HG03520 (cell line): Measurements from ENCODE around the gene ADAMTSL3.
"Not testable (repeated sequence)": the region's sequence is repeated elsewhere in the genome, so short reads cannot be mapped to it uniquely, and the experiment has no call there.

Experiments used
- ATAC-seq: cut with Tn5 transposase; IDR thresholded peaks from one replicate; pipeline ENCODE4 v1.9.1; 2021; ENCODE audit warnings: mild to moderate bottlenecking, moderate library complexity; ENCODE audit not compliant: unreplicated experiment

Gene ADAMTSL3

GRCh38 chr15:83739629-83740028 is 85.7 kb downstream of the ADAMTSL3 start:
- no peak for ATAC-seq

GRCh38 chr15:83745771-83746170 is 91.8 kb downstream of the ADAMTSL3 start:
- no peak for ATAC-seq

- no peak for ATAC-seq
Measured at GRCh38 chr15:83746231-83746630, 92.3 kb downstream of the ADAMTSL3 start.

- no peak for ATAC-seq
Measured at GRCh38 chr15:83747050-83747717, 93.3 kb downstream of the ADAMTSL3 start.

GRCh38 chr15:83747718-83748110 is 93.8 kb downstream of the ADAMTSL3 start:
- no peak for ATAC-seq

GRCh38 chr15:83753872-83754493 is 100.1 kb downstream of the ADAMTSL3 start:
- ATAC-seq: no peak

- ATAC-seq: not testable (repeated sequence)
Measured at GRCh38 chr15:83757291-83757690, 103.4 kb downstream of the ADAMTSL3 start.

GRCh38 chr15:83762367-83762766 is 108.4 kb downstream of the ADAMTSL3 start:
- ATAC-seq: no peak

GRCh38 chr15:83764201-83764838 is 110.4 kb downstream of the ADAMTSL3 start:
- ATAC-seq: no peak

GRCh38 chr15:83766339-83766738 is 112.4 kb downstream of the ADAMTSL3 start:
- no peak for ATAC-seq

GRCh38 chr15:83767741-83768140 is 113.8 kb downstream of the ADAMTSL3 start:
- no peak for ATAC-seq

GRCh38 chr15:83769411-83769999 is 115.6 kb downstream of the ADAMTSL3 start:
- ATAC-seq: no peak

GRCh38 chr15:83775738-83776137 is 121.8 kb downstream of the ADAMTSL3 start:
- ATAC-seq: no peak

- ATAC-seq: no peak
Measured at GRCh38 chr15:83776986-83777385, 123.1 kb downstream of the ADAMTSL3 start.

- no peak for ATAC-seq
Measured at GRCh38 chr15:83783227-83783626, 129.3 kb downstream of the ADAMTSL3 start.

- no peak for ATAC-seq
Measured at GRCh38 chr15:83784975-83785374, 131.1 kb downstream of the ADAMTSL3 start.

- ATAC-seq: no peak
Measured at GRCh38 chr15:83786336-83786735, 132.4 kb downstream of the ADAMTSL3 start.

GRCh38 chr15:83793069-83793468 is 139.1 kb downstream of the ADAMTSL3 start:
- ATAC-seq: no peak

GRCh38 chr15:83794209-83794608 is 140.3 kb downstream of the ADAMTSL3 start:
- ATAC-seq: no peak

GRCh38 chr15:83809345-83809744 is 155.4 kb downstream of the ADAMTSL3 start:
- no peak for ATAC-seq

GRCh38 chr15:83810110-83810509 is 156.2 kb downstream of the ADAMTSL3 start:
- no peak for ATAC-seq

- ATAC-seq: no peak
Measured at GRCh38 chr15:83813682-83814081, 159.8 kb downstream of the ADAMTSL3 start.
